MM.1S (cell line): ENCODE measurements around the gene ALAS2.

Source experiments
- DNase-seq: peaks from one replicate; pipeline ENCODE4 v3.0.0-alpha.2; 2015
- H2AFZ ChIP-seq: fragments of 300-600 bp; sonication (generic); 2 replicates; pipeline ENCODE4 v1.6.0; 2016; ENCODE audit warnings: antibody characterized with exemption, low read length
- H3F3A ChIP-seq: fragments of 300-600 bp; sonication (generic); 2 replicates; pipeline ENCODE4 v1.6.1; 2016; ENCODE audit warnings: mild to moderate bottlenecking, antibody characterized with exemption, low read length, moderate library complexity, mixed read lengths; ENCODE audit not compliant: insufficient read depth
- H3K27ac ChIP-seq: fragments of 300-600 bp; sonication (generic); 2 replicates; pipeline ENCODE4 v1.5.1; 2016; ENCODE audit warnings: mild to moderate bottlenecking, low read length
- H3K27me3 ChIP-seq: fragments of 300-600 bp; sonication (generic); replicated peaks from 2 replicates; pipeline ENCODE4 v1.6.0; 2016; ENCODE audit warnings: low read length; ENCODE audit not compliant: insufficient read depth
- H3K36me3 ChIP-seq: fragments of 300-600 bp; sonication (generic); replicated peaks from 2 replicates; pipeline ENCODE4 v1.6.1; 2016; ENCODE audit warnings: mild to moderate bottlenecking, low read length, mixed read lengths; ENCODE audit not compliant: insufficient read depth
- H3K4me1 ChIP-seq: fragments of 300-600 bp; sonication (generic); 2 replicates; pipeline ENCODE4 v1.6.1; 2016; ENCODE audit warnings: low read length, mixed read lengths
- H3K4me2 ChIP-seq: fragments of 300-600 bp; sonication (generic); 2 replicates; pipeline ENCODE4 v1.6.0; 2016; ENCODE audit warnings: low read depth, low read length
- H3K4me3 ChIP-seq: fragments of 300-600 bp; sonication (generic); 2 replicates; pipeline ENCODE4 v1.5.1; 2016; ENCODE audit warnings: low read length, mixed read lengths
- H3K79me2 ChIP-seq: fragments of 300-600 bp; sonication (generic); 2 replicates; pipeline ENCODE4 v1.6.1; 2016; ENCODE audit warnings: mixed run types, low read length, mixed read lengths
- H3K9ac ChIP-seq: fragments of 300-600 bp; sonication (generic); 2 replicates; pipeline ENCODE4 v1.6.1; 2016; ENCODE audit warnings: low read length, mixed read lengths
- H3K9me2 ChIP-seq: fragments of 300-600 bp; sonication (generic); replicated peaks from 2 replicates; pipeline ENCODE4 v1.6.1; 2016; ENCODE audit warnings: mild to moderate bottlenecking, low read length, mixed read lengths; ENCODE audit not compliant: insufficient read depth
- H3K9me3 ChIP-seq: fragments of 300-600 bp; sonication (generic); replicated peaks from 2 replicates; pipeline ENCODE4 v1.6.1; 2016; ENCODE audit warnings: mild to moderate bottlenecking, low read length, mixed read lengths; ENCODE audit not compliant: insufficient read depth
- H4K20me1 ChIP-seq: fragments of 300-600 bp; sonication (generic); 2 replicates; pipeline ENCODE4 v1.6.1; 2016; ENCODE audit warnings: mild to moderate bottlenecking, low read length, moderate library complexity, mixed read lengths; ENCODE audit not compliant: insufficient read depth
- CTCF ChIP-seq: fragments of 300-600 bp; sonication (generic); IDR thresholded peaks from 2 replicates; pipeline ENCODE4 v1.5.1; 2016; ENCODE audit warnings: antibody characterized with exemption, low read length, mixed read lengths
- EZH2 ChIP-seq: fragments of 300-600 bp; sonication (generic); optimal IDR thresholded peaks from 2 replicates; pipeline ENCODE3; 2017; ENCODE audit warnings: low read depth, mild to moderate bottlenecking, antibody characterized with exemption, low read length, mixed read lengths
- EZH2phosphoT487 ChIP-seq: fragments of 300-600 bp; sonication (generic); IDR thresholded peaks from 2 replicates; pipeline ENCODE4 v1.6.1; 2018; ENCODE audit warnings: antibody characterized with exemption, low read length

Gene ALAS2

DNA sequence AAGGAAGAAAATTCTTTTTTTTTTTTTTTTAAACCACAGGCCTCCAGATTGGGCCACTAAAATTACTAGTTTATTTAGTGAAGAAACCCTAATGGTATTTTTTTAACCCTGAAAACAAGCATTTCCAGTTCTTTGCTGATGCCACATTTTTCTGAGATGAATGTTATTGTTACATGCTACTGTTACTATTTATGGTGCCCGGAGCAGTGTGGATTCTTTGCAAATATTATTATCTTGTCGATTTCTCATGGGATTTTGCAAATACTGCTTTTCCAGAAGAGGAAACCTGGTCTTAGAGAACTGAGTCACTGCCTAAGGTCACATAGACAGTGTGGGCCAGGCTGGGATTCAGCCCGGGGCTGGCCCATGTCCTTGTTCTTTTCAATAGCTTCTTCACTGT, 8.7 kb upstream of the ALAS2 start:
- TF ChIP-seq EZH2phosphoT487 = no peak
- no peak for TF ChIP-seq EZH2
- TF ChIP-seq CTCF = no peak
- Histone ChIP-seq H3K4me1 (no peaks in the 10 kb centered on the region), H3K36me3 (no peaks in the 10 kb centered on the region), H3K9me2 (no peaks in the 10 kb centered on the region), H4K20me1 (no peaks in the 10 kb centered on the region), H2AFZ (no peak overlapping the region), H3K4me3 (no peak overlapping the region), H3K9ac (no peak overlapping the region), H3K79me2 (no peaks in the 10 kb centered on the region), H3K9me3 (no peaks in the 10 kb centered on the region), H3K4me2 (no peak overlapping the region), H3K27ac (no peak overlapping the region), H3F3A (no peaks in the 10 kb centered on the region), H3K27me3 (no peaks in the 10 kb centered on the region)
- no peak for DNase-seq

DNA sequence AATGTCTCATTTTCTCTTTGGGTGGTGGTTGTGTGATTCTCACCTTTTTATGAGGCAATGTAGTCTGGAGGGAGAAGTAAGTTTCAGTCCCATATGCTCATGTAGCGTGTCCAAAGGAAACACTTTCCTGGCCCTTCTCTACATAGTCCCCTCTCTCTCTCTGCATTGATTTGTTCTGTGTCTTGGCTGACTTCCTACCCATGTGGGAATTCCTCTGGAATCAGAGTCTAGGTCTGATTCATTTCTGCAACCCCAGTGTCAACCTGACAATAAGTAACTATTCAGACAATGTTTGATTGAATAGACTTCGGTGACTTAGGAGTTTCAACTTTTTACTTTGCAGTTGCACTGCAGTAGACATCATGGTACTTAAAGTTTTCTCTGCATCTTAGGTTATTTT, 2.7 kb upstream of the ALAS2 start:
- no peak for DNase-seq
- no peaks in the 10 kb centered on the region for H3K27me3 ChIP-seq
- H3K9me3 ChIP-seq = no peaks in the 10 kb centered on the region

GRCh38 chrX:55029291-55029690, 1.5 kb downstream of the ALAS2 start:
- Histone ChIP-seq H3K4me1 (no peaks in the 10 kb centered on the region), H3K9ac (no peak overlapping the region), H3K4me3 (no peak overlapping the region), H3K4me2 (no peak overlapping the region), H3K79me2 (no peaks in the 10 kb centered on the region), H3F3A (no peaks in the 10 kb centered on the region), H3K27me3 (no peaks in the 10 kb centered on the region), H3K36me3 (no peaks in the 10 kb centered on the region), H3K27ac (no peak overlapping the region), H3K9me2 (no peaks in the 10 kb centered on the region), H3K9me3 (no peaks in the 10 kb centered on the region), H2AFZ (no peak overlapping the region), H4K20me1 (no peaks in the 10 kb centered on the region)
- TF ChIP-seq CTCF (no peak), EZH2 (no peak), EZH2phosphoT487 (no peak)
- DNase-seq = no peak

More for the DNA sequence above, 2.7 kb upstream of the ALAS2 start:
- Histone ChIP-seq H3K36me3 (no peaks in the 10 kb centered on the region), H4K20me1 (no peaks in the 10 kb centered on the region), H3K4me2 (no peak overlapping the region), H3F3A (no peaks in the 10 kb centered on the region), H3K9ac (no peak overlapping the region), H3K4me3 (no peak overlapping the region), H2AFZ (no peak overlapping the region), H3K4me1 (no peaks in the 10 kb centered on the region), H3K9me2 (no peaks in the 10 kb centered on the region), H3K27ac (no peak overlapping the region), H3K79me2 (no peaks in the 10 kb centered on the region)
- no peak for TF ChIP-seq CTCF
- TF ChIP-seq EZH2 = no peak
- TF ChIP-seq EZH2phosphoT487 = no peak
